ENCODE results near the gene SOX15.
"Not testable (repeated sequence)": the region's sequence is repeated elsewhere in the genome, so short reads cannot be mapped to it uniquely, and the experiment has no call there.

SOX15 gene

DNA sequence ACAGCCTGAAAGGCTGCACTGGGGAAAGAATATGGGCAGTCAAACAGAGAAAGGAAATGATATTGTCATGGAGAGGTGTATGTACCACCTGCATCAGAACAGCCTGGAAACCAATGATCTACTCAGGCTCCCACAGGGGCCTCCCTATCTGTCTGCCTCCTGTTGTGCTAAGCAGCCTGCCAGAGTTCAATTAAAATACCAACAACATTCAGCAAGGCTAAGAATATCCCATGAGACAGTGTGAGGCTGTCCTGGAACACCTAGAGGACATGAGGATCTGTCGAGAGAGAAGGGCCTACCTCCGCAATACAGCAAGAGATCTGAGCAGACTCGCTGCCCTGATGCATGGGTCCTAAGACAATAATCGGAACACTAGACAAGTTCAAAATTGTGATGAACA, 16.4 kb upstream of the SOX15 start:
- DNase-seq, result no peak

- DNase-seq, result not testable (repeated sequence)
Measured at GRCh38 chr17:7597561-7597960, 7.7 kb upstream of the SOX15 start.

GRCh38 chr17:7593296-7593695, 3.4 kb upstream of the SOX15 start:
- DNase-seq, result no peak

DNA sequence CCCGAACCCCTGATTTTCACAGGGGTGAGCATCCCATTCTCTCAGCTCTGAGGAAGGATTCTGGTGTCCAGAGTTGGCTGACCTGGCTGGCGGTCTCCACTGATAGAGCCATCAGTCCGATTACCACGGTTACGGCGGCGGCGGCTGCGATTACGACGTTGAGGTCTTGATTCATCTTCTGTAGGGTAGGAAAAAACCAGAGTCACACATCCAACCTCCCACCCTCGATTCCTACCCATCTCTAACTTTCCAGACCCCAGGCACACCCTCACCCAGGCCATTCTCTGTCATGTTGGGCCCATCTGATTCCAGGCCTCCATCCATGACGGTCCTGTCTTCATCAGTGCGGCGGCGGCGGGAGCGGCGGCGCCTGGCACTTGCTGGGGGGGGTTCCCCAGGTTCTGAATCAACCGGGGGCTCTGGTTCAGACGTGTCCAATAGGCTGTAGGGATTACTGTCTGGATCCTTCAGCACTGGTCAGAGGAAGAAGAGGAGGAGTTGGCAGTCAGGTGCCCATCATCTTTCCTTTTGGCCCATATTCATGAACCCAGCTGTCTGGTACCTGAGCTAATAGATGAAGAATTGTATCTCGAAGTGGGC, 2.6 kb upstream of the SOX15 start:
- DNase-seq, result no peak

DNA sequence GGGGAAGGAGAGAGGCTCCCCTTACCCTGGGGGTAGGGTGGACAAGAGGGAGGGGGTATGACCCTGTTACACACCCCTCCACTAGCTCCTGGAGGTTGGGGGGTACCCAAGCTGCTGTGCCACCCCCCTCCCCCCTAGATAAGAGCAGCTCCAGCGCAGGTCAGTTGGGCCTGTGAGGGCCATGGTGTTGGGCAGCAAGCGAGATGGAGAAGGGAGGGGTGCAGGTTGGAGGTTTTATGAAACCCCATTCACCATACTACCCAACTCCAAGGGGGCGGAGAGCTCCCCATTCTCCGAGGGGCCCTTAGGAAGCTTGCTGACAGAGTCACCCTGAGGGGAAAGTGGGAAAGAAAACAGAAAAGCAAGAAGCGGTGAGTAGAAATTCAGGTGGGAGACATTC, 1.7 kb upstream of the SOX15 start:
- DNase-seq, result no peak

DNA sequence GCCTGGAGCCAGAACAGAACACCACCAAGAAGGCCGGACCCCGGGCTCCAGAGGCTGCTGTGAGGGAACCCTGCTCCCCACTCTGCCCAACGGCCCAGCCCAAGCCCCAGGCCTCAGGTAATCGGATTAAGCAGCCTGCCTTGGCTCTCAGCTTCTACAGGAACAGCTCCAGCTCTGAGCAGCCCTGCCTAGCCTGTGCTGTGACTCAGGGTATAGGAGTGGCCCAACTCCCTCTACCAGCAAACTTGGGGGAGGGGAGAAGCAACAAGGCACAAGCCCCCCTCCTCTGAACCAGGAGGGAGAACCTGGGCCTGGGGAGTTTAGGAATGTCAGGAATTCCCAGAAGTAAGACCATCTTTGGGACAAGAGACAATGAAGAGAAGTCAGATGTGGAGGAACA, 849 bp upstream of the SOX15 start:
- DNase-seq, result no peak

- DNase-seq, result no peak
Measured at GRCh38 chr17:7589204-7589868, 558 bp downstream of the SOX15 start.

GRCh38 chr17:7588553-7589203, 1.2 kb downstream of the SOX15 start:
- DNase-seq, result no peak

- DNase-seq, result no peak
Measured at GRCh38 chr17:7587420-7588151, 2.3 kb downstream of the SOX15 start.

DNA sequence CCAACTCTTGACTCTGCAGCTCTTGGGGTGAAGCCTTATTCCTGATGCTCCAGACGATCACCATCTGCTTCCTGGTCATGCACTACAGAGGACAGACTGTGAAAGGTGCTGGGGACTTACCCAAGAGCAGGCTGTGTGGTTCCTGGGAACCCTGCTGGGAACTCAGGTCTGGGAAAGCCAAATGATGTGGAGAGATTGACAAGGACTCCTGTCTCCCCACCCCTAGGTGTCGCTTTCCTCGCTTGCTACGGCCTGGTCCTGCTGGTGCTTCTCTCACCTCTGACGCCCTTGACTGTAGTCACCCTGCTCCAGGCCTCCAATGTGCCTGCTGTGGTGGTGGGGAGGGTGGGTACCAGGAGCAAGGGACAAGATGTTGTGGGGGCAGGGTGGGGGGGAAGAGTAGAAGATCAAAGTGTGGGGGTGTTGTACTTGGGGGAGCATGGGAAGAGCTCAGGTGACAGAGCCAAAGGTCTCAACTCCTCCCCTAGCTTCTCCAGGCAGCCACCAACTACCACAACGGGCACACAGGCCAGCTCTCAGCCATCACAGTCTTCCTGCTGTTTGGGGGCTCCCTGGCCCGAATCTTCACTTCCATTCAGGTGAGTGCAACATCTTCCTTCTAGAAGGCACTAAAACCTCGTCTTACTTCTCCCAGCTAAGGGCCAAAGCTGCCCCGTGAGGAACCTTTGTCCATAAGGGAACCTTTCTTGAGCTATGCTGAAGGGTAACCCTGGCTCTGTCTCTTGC, 3.0 kb downstream of the SOX15 start:
- DNase-seq, result no peak

- DNase-seq, result peak; percentile 77
Measured at GRCh38 chr17:7583253-7584109, 6.4 kb downstream of the SOX15 start, which contains the start of gene MPDU1. TSS of gene MPDU1 (plus strand) at chr17:7583852. CDS start at chr17:7583863, 11 bp downstream.

DNA sequence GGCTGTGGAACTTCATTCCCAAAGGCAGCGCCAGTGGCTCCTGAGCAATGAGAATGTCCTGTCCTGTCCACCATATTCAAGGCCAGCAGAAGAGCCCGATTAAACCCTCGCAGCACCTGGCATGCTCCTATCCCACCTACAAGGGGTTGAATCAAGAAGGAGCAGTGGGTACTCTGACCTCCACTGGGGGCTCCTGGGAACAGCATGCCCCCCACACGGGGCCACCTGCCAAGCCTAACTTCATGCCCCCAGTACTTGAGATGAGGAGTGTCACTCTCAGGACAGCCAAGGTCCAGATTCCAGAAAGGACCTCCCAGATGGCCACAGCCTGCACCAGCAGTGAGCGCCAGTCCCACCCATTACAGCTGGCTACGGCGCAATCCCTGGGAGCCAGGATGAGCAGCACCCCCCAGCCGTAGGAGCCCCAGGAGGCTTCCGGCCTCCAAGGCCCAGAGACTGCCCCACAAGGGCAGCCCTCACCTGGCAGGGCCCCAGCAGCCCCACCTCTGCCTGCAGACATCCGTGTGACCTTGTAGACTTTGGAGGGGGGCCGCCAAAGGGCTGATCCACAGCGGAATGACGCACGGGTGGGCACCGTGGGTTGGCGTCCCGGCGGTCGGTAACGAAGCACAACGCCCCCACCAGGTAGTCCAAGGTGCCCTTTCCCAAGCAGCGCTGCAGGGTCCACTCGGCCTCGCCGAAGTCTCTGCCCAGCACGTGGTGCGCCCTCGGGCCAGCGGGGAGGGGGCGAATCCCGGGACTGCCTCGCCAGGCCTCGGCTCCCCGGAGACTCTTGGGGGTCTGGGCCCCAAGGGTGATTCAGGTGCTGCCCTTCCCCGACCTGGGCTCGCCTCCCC, 7.3 kb downstream of the SOX15 start:
- DNase-seq, result no peak

DNA sequence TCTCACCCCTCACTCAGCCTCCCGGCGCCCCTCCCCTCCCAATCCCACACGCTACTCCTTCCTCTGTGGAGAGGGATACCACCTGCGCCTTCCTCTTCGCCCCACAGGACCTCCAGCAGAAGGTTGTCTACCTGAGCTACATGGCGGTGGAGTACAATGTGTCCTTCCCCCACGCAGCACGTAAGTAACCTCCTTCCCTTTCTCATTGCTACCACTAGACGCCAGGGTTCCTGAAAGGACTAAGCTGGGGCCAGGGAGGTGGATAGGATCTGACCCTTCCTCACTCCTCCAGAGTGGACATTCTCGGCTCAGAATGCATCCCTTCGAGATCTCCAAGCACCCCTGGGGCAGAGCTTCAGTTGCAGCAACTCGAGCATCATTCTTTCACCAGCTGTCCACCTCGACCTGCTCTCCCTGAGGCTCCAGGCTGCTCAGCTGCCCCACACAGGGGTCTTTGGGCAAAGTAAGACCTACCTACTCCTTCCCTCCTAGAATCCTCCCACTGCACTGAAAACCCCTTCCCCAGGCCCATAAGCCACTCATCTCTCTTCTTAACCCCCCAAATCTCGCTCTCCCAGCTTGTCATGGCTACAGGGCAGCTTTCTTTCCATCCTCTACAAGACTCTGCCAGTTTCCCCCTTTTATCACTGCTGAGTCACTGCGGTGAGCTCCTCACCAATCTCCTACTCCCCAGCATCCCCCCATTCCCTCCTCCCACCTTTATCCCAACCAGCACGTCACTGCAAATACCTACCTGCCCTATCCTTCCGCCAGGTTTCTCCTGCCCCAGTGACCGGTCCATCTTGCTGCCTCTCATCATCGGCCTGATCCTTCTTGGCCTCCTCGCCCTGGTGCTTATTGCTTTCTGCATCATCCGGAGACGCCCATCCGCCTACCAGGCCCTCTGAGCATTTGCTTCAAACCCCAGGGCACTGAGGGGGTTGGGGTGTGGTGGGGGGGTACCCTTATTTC, 9.0 kb downstream of the SOX15 start:
- no peak for DNase-seq

- no peak for DNase-seq
Measured at GRCh38 chr17:7579834-7580603, 9.9 kb downstream of the SOX15 start.

DNA sequence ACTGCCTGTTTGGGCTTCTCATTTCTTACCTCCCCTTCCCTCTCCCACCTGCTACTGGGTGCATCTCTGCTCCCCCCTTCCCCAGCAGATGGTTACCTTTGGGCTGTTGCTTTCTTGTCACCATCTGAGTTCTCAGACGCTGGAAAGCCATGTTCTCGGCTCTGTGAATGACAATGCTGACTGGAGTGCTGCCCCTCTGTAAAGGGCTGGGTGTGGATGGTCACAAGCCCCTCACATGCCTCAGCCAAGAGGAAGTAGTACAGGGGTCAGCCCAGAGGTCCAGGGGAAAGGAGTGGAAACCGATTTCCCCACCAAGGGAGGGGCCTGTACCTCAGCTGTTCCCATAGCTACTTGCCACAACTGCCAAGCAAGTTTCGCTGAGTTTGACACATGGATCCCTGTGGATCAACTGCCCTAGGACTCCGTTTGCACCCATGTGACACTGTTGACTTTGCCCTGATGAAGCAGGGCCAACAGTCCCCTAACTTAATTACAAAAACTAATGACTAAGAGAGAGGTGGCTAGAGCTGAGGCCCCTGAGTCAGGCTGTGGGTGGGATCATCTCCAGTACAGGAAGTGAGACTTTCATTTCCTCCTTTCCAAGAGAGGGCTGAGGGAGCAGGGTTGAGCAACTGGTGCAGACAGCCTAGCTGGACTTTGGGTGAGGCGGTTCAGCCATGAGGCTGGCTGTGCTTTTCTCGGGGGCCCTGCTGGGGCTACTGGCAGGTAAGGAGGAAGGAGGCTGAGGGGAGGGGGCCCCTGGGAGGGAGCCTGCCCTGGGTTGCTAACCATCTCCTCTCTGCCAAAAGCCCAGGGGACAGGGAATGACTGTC, 10.7 kb downstream of the SOX15 start, which contains the start of gene CD68:
Gene CD68 (plus strand): TSS at position 638 of the 833 bp plus-strand sequence. CDS start 40 bp downstream, at position 678.
- no peak for DNase-seq

DNA sequence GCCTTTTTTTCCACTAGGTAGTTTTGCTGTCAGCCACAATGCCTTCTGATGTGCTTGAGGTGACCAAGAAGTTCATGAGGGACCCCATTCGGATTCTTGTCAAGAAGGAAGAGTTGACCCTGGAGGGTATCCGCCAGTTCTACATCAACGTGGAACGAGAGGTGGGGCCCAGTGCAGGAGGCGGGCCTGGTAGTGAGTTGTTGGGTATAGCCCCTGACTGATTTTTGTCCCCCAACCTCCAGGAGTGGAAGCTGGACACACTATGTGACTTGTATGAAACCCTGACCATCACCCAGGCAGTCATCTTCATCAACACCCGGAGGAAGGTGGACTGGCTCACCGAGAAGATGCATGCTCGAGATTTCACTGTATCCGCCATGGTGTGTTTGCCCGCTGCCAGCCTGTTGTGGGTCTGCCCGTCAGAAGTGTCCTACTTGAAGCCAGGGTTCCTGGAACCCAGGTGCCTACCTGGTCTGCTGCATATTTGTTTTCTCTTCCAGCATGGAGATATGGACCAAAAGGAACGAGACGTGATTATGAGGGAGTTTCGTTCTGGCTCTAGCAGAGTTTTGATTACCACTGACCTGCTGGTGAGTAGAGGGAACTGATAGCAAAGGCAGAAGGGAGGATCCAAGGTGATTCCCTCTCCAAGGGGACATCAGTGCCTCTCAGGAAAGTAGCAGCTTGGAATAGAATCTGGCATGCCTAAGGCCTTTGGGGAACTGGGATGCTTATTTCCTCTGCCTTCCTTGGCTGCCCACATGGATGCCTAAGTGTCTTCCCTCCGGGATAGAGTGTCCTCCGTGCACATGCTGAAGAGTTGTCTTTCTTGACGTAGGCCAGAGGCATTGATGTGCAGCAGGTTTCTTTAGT, 12.3 kb downstream of the SOX15 start:
- no peak for DNase-seq
